NCI-H2227 (cell line): ENCODE data around the gene KRR1.
"Not testable (repeated sequence)": the region's sequence is repeated elsewhere in the genome, so short reads cannot be mapped to it uniquely, and the experiment has no call there.

Experiments
- DNase-seq: peaks from one replicate; lab custom pipeline; 2025; ENCODE audit not compliant: unreplicated experiment; lab: John Stamatoyannopoulos, UW

KRR1 gene

DNA sequence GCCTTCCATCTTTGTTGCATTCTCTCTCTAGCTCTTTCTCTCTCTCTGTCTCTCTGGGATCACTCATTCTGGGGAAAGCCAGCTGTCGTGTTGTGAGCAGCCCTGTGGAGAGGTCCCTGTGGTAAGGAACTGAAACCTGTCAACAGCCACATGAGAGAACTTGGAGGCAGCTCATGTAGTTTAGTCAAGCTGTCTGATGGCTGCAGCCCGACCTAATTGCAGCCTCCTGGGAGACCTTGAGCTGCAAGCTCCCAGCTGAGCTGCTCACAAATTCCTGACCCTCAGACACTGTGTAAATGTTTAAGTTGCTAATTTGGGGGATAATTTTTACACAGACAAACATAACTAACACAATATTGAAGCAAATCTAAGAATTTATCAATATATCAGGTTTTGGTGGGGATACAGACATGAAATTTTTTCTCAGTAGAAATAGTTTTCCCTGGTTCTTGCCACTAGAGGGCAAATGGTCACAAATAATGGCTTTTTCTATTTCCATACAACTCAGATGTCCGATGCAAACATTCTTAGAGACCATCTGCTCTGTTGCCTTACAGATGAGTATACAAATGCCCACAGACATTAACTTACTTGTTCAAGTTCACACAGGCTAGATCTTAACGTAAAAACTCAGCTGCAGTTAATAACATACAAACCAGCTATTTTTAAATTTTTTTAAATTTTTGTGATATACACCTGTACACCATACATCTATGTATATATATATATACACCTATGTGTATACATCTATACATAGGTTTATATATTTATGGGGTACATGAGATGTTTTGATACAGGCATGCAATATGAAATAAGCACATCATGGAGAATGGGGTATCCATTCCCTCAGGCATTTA, 15.5 kb upstream of the KRR1 start:
- peak; percentile 66 for DNase-seq

DNA sequence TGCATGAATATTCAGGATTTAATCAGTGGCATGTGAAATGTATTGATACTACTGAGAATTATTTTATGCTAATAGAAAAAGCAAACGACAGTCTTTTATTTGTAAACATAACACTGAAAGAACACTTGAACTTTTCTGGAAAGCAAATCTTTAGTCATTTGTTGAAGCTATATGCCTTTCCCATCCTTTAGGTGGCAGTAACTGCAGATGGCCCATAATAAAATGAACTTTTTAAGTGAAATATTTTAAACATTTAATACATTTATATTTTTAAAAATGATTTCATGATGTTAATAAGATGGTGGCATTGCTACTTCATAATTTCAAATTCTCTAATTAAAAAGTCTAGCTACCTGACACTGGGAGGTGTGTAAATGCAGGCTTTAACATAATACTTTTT, 13.9 kb upstream of the KRR1 start:
- DNase-seq: no peak

DNA sequence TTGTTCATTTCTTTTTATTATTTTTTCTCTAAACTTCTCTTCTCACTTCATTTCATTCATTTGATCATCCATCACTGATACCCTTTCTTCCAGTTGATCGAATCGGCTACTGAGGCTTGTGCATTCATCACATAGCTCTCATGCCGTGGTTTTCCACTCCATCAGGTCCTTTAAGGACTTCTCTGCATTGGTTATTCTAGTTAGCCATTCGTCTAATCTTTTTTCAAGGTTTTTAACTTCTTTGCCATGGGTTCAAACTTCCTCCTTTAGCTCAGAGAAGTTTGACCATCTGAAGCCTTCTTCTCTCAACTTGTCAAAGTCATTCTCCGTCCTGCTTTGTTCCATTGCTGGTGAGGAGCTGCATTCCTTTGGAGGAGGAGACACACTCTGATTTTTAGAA, 10.7 kb upstream of the KRR1 start:
- DNase-seq: not testable (repeated sequence)

DNA sequence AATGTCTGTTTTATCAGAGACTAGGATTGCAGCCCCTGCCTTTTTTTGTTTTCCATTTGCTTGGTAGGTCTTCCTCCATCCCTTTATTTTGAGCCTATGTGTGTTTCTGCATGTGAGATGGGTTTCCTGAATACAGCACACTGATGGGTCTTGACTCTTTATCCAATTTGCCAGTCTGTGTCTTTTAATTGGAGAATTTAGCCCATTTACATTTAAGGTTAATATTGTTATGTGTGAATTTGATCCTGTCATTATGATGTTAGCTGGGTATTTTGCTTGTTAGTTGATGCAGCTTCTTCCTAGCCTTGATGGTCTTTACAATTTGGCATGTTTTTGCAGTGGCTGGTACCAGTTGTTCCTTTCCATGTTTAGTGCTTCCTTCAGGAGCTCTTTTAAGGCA, 9.8 kb upstream of the KRR1 start:
- not testable (repeated sequence) for DNase-seq

DNA sequence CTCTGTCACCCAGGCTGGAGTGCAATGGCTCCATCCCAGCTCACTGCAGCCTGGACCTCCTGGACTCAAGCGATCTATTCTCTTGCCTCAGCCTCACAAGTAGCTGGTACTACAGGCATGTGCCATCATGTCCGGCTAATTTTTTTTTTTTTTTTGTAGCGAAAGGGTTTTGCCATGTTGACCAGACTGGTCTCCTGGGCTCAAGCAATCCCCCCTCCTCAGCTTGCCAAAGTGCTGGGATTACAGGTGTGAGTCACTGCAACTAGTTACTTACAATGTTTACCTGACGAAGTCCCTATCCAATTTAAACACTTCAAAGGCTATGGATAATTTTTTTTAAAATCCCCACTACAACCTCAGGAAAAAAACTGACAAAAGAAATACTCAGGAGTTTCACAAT, 1.8 kb downstream of the KRR1 start:
- no peak for DNase-seq

DNA sequence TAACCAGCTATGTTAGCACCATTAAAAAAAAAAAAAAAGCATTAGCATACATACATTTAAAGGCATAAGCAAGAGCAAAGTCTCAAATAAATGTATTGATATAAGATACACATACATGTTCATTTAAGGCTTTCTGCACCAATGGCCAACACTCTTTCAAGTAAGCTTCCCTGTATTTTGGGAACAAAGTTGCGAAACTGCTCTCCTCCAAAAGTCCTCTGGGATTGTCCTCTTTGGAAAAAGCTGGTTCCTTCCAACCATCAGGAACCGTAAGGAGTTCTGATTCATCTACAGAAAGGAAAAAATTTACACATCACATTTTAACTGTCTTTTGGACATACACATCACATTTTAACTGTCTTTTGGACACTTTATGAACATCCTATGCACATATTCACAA, 3.2 kb downstream of the KRR1 start:
- no peak for DNase-seq

DNA sequence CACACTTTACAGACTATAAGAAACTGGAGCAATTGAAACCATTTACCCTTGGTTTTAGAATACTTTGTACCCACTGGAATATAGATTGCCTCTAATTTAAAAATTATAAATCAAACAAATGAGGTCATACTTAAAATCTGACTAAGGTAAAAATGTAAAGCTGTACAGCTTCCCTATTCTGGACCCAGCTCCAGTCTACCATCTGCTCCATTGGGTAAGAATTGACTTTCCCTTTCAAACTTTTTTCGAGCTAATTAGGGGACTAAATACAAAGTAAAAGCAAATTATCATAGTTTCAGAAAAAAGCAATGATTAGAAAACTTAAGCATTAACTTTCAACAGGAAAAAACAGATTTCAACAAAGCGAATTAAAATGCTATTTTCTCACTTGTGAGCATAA, 4.3 kb downstream of the KRR1 start:
- no peak for DNase-seq

DNA sequence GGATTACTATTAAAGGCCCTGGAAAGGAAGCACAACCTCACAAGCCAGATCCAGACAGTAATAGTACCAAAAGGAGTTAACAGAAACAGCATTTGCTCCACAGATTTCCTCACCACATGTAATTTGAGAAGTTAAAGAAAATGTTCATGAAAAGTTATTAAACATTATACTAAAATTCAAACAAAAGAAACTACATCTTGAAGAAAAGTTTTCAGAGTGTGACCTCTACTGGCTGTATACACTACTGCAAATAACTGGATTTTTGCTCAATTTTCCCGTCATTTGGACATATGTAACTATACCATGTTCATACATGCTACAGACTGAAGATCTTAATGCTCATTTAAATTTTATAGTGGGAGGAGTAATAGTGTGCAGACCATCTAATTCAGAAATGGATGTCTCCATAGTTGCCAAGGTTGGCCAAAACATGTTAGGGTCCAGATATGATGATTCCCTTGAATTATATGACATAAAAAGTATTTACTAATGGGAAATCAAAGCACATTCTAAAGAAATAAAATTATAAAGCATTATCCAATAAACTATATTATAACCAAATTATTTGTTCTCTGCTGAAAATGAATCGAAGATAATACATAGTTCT, 5.6 kb downstream of the KRR1 start:
- DNase-seq: peak; percentile 20

DNA sequence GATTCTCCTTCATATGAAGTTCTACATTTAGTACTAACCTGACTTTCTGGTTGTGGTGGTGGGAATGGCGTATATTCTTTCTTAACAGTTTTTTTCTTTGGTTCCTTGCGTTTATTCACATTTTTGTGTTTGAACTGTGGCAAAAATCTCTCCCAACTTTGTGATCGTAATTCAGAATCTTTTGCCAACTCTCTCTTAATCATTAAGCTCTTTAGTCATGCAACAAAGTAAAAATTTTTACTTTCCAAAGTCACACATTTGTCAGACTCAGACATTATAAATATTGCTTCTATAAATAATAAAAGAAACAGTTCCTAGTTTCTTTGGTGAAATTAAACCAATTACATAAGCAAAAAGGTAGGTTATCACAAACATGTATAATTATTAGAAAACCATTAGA, 7.5 kb downstream of the KRR1 start:
- no peak for DNase-seq

DNA sequence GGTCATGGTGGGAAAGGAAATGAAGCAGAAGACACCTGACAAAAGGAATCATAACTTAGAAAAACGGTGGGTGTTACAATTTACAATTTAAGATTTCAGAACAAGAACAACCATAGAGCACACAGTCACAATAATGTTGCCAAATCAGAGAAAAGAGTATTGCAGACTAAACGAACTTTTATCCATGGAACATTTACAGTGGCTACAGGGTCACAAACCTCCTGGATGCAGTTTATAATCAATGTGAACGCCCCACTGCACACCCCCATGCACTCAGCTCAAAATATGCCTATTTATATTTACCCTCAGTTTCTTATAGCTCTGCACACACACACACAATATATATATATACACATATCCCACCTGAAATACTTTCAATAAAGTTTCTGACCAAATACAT, 8.0 kb downstream of the KRR1 start:
- DNase-seq: no peak

DNA sequence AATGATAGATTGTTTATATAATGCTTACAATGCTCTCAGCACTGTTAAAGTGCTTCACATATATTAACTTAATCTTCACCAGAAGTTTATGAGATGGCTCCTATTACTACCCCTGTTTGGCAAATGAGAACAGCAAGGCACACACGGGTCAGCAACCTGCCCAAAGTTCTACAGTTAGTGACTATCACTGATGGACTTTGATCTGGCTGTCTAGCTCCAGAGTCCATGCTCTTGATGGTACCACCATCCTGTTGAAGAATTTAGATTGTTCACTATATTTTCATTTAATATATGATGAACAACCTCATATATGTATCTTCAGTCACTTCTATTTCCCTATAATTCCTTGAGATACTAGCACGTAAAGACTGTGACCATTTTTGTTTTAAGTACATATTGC, 20.2 kb downstream of the KRR1 start:
- DNase-seq: no peak

DNA sequence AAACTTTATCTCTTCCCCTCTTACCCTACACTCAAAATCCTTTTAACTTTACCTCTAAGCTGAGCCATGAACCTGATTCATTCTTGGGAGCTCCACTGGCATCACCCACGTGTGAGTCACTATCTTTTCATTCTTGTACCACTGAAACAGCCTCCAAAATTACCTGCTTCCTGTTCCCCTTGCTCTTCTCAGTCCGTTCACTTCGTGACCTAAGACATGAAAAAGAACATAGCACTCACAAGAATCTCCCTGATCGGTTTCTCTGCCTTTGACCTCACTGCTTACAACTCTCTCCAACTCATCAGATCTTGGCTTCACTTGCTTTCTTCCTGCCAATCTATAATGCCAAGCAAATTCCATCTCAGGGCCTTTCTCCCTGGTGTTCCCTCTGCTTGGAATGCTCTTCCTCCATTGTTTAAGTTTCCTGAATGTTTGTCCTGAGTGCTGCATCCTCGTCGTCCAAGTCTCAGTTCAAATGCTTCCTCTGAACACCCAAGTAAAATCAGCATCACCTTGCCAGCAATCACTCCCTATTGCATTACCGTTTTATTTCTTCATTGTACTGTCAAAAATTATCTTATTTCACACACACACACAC, 21.7 kb downstream of the KRR1 start:
- DNase-seq: no peak

DNA sequence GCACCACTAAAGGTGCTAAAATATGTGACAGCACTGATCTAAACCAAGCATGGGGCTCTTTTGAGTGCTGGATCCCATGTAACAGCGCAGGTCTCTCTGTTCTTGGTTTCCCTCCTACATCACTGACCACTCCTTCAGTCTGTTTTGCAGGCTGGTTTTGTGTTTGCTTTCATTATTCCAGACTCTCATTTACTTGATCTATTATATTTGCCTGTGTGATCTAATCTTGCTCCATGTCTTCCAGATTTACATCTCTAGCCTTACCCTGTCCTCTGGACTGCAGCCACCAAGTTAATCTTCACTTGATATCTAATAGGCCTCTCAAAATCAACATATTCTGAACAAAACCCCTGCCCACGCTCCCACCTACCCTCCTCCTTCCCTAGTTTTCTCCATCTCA, 22.2 kb downstream of the KRR1 start:
- DNase-seq: no peak

DNA sequence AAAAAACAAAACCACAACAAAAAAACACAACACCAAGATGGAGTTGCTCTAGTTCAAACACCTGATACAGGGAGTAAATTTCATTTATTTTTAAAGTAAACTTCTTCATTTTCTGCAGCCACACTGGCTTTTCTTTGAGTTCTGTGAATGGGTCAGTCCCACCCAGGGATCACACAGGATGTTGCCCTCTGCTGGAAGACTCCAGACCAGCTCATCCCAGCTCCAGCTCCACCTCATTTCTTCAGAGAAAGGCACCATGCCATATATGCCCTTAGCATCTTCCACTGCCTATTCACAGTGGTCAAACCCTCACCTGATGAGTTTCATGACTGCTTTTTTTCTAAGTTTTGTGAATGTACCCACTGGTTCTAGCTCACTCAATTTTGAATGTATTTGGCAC, 22.9 kb downstream of the KRR1 start:
- peak; percentile 7 for DNase-seq

DNA sequence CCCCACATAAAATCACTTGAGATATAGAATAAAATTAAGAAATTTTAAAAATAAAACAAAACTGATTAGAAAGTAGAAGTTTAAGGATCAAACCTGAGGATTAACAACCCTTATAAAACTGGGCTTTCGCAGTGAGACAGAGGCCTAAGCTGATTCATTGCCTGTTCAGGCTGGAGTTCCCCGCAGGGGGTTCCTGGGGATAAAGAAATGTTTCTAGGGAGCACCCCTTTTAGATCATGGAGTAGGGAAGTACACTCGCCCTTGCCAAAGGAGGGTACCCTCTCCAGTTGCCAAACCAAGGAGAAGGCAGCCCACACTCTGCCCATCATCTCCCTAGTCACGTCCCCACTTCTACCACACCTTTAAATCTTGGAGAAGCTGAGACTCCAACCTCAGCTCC, 24.1 kb downstream of the KRR1 start:
- no peak for DNase-seq

DNA sequence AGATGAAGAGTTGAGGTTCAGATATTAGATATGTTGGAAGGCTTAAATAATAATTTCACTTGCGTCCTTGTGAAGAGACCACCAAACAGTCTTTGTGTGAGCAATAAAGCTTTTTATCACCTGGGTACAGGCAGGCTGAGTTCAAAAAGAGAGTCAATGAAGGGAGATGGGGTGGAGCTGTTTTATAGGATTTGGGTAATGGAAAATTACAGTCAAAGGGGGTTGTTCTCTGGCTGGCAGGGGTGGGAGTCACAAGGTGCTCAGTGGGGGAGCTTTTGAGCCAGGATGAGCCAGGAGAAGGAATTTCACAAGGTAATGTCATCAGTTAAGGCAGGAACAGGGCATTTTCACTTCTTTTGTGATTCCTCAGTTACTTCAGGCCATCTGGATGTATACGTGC, 27.0 kb downstream of the KRR1 start:
- DNase-seq: not testable (repeated sequence)

DNA sequence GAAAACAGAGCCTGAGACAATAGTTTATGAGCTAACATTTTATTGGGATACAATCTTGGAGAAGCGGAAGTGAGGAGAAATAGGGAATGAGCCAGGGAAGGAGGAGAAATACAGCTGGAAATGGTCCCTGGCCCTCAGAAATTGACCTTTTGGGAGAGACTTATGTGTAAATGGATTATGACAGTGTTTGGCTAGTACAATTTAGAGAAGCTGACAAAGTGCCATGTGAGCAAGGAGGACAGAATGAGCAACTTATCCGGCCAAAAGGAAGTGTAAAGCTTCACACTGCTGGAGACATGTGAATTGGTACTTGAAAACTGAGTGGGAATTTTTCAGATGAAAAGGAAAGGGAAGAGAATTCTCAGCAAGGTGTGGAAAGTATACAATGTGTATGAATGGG, 28.0 kb downstream of the KRR1 start:
- DNase-seq: no peak

DNA sequence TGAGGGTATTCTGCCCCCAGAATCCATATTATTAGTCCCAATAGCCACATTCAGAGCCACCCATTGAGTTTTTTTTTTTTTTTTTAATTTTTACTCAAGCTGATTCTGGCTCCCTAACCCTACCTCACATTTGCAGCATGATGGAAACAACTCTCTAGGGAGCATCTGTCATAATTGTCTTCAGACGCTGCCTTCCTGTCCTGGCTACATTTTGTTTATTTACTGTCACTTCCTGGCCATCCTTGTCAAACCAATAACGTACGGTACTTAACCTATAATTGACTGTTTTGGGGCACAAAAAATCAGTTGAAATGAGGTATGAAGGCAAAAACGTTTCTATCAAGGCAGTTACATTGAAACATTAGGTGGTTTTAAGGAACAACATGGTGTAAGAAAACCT, 28.8 kb downstream of the KRR1 start:
- DNase-seq: no peak

DNA sequence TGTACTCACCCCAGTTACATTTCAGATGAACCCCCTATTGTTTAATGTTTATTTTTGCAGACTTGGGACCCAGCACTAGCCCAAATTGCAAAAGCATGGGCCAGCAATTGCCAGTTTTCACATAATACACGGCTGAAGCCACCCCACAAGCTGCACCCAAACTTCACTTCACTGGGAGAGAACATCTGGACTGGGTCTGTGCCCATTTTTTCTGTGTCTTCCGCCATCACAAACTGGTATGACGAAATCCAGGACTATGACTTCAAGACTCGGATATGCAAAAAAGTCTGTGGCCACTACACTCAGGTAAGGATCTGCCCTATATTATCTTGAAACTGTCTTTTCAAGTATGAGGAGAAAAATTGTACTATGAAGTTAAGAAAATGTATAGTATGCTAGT, 29.6 kb downstream of the KRR1 start:
- DNase-seq: no peak

DNA sequence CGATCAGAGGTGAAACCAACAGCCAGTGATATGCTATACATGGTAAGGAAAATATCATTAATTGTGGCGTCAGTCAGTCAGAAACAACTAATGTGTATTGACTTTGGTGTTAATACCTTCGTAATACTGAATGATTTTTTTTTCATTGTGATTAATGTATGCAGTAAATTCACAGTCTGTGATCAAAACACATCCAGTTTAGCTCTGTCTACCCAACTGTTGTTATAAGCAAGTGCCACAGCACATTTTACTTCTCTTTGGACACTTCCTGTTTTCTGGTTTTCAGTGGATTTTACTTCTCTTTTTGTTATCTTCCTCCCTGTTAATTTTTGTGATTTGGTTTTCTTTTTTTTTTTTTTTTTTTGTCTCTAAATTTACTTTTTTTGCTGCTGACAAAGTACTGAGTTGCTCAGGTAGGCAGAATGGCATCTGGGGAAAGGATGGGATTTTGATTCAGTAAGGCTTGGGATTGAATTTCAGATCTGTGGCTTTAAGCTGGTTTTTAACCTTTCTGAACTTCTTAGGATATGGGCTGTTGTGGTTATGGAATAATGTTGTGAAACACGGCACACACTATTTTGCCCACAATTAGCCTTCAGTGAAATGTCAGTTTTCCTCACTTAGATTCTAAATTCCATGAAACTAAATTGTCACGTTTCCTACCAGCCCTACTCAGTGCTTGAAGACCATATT, 30.2 kb downstream of the KRR1 start:
- DNase-seq: no peak

DNA sequence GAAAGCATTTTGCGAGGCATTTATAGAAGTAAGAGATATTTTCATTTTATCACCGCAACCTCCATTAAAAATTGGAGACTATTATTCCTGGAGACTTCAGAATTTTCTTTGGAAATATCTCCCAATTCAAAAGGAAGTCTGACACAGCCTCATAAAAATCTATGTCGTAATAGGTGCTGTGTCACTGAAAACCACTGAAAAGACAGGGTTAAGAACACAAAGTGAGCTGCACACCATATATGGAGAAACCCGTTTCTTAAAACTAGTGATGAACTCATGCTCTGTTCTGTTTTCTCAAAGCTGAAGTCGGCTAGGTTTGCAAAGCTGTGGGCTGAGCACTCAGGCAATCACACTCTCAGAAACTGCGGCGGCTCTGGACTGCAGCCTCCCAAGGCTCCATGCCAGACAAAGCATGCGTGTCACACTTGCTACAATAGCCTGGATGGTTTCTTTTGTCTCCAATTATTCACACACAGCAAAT, 30.9 kb downstream of the KRR1 start, which contains the start of gene GLIPR1:
GLIPR1 (plus strand) TSS at position 287 of the 481 bp plus-strand sequence; CDS start at position 413, 126 bp downstream.
- peak; percentile 12 for DNase-seq
